Globus pallidus (tissue), 1 donor: ENCODE results near the gene VAV2.
"Not testable (repeated sequence)": the region's sequence is repeated elsewhere in the genome, so short reads cannot be mapped to it uniquely, and the experiment has no call there.

ENCODE experiments used
- DNase-seq: peaks from one replicate; pipeline ENCODE4 v3.0.0-alpha.2; 2015; ENCODE audit warnings: low spot score

Gene VAV2

DNA sequence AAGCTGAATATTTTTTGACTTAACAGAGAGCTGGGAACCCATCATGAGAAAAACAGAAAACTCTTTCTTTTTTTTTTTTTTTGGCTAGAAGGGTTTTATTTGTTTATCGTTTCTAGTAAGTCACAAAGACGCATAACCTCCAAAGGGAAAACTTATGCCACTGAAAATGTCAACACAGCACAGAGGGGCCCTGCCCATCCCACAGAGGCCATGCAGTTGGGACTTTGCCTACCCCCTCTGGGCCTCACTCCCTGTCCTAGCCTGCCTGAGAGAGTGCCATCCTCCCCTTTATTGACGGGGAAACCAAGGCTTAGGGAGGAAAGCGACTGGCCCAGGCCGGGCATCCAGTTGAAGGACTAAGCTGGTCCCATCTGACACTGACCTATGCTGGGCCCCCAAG is 74.7 kb downstream of the VAV2 start:
- DNase-seq = no peak

DNA sequence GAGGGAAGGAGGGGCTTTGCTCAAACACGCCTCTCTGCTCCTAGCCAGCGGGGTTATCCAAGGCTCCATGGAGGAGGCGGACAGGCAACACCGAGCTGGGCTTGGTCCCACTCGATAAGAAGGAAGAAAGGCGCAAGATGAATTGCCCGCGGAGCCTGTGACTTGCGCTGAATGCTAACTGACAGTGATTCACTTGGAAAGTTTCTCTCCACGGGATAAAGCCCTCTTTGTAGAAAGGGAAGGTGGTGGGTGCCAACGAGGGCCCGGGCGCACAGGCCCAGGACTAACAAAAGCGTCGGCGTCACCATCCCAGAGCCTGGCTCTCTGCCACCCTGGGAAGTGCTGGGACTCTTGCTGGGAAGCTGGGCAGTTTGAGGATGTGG is 76.0 kb downstream of the VAV2 start:
- peak; percentile 93 for DNase-seq

DNA sequence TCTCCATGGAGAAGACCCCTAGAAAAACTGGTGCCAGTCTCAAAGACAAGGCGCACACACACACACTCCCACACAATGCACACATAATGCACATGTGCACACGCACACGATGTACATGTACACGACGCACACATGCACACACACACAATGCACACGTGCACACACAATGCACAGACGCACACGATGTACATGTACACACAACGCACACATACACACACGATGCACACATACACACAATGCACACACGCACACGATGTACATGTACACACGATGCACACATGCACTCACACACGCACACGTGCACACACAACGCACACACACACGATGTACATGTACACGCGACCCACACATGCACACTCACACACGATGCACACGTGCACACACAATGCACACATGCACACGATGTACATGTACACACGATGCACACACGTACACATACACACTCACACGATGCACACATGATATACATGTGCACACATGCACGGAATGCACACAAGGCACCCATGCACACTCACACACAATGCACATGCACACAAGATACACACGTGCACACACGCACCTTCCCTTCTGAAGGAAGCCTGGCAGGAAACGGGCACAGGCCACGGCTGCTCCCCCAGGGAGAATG is 76.5 kb downstream of the VAV2 start:
- no peak for DNase-seq

DNA sequence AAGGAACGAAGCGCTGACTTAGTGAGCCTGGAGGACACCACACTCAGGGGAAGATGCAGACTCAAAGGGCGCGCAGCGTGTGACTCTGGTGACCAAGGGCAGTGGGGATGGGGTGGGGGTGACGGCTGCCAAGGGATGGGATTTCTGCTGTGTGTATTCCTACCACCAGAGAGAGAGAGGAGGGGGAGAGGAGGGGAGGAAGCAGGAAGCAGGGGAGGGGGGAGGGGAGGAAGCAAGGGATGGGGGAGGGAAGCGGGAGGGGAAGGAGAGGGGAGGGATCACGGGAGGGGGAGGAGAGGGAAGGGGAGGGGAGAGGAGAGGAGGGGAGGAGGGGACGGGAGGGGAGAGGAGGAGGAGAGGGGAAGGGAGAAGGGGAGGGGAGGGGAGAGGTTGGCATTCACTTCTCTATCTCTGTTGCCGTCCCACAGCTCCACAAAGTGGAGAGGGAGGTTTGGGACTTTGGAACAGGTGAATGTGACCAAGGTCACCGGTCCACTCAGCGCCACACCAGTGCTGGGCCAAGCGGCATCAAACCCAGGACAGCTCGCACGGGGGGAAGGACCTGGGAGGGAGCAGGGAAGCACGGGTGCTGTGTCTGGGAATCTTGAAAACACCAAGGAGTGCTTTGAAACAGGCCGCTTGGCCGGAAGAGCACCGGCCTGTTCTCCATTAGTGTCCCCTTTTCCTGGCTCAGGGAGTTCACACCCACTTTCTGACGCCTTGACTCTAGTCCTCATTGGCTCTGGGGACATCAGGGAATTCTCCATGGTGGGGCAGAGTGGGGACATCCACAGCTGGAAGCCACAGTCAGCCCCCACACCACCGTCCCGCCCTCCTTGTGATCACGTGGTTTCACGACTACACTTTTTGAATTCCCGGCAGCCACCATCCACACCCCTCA is 77.4 kb downstream of the VAV2 start:
- DNase-seq = no peak

DNA sequence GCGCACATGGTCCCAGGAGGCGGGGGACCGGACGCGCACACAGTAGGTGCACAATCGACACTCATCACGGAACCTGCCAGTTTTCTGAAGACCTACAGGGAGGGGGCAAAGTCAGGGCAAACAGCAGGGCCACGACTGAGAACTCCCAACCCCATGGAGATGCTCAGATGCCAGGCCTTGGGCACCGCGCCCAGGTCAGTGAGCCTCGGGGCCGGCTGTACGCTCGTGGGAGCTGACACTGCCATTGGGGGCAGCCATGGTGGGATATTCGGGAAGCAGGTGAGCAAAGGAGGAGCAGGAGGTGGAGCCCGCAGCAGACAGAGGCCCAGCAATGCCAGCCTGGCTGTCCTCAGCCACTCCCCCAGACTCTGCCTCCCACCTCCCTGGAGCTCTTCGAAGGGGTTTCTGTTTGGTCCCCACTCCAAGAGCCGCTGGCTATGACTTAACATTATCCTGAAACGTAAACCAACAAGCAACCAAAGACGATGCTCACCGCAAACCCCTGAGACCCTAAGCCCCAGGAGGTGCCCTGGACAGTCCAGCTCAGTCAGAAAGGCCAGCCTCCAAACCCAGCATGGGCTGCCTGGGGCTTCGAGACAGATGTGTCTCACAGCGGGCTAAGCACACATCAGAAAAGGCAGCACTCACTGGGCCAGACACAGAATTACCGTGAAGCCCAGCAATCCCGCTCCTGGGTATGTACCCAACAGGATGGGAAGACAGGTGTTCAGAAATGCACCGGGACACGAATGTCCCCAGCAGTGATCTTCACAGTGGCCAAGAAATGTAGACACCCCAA is 78.4 kb downstream of the VAV2 start:
- DNase-seq = no peak

DNA sequence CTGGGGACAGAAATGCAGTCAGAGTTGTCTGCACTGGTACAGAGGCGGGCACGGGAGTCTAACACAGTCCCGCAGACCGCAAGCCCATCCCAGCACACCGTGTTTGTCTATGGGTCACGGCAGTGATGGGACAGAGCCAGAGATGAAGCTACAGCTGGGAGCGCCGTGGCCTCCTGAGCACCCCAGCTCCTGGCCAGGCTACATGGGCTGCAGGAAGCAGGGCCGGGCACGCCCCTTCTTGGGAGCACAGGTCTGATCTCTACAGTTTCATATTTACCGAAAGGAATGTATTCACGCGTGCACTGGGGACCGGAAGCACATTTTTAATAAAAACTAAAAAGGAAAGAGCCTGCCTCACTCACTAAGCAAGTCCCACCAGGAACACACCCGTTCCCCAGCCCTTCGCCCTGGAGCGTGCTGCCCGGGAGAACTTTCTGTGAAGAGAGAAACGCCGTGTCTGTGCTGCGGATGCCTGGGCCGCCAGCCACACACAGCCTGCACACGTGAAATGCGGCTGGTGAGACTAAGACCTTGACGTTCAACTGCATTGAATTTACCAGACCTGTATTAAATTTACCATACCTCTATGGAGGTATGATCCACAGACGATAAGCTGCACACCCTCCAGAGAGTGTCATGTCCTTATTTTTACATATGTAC is 81.1 kb downstream of the VAV2 start:
- DNase-seq = no peak

DNA sequence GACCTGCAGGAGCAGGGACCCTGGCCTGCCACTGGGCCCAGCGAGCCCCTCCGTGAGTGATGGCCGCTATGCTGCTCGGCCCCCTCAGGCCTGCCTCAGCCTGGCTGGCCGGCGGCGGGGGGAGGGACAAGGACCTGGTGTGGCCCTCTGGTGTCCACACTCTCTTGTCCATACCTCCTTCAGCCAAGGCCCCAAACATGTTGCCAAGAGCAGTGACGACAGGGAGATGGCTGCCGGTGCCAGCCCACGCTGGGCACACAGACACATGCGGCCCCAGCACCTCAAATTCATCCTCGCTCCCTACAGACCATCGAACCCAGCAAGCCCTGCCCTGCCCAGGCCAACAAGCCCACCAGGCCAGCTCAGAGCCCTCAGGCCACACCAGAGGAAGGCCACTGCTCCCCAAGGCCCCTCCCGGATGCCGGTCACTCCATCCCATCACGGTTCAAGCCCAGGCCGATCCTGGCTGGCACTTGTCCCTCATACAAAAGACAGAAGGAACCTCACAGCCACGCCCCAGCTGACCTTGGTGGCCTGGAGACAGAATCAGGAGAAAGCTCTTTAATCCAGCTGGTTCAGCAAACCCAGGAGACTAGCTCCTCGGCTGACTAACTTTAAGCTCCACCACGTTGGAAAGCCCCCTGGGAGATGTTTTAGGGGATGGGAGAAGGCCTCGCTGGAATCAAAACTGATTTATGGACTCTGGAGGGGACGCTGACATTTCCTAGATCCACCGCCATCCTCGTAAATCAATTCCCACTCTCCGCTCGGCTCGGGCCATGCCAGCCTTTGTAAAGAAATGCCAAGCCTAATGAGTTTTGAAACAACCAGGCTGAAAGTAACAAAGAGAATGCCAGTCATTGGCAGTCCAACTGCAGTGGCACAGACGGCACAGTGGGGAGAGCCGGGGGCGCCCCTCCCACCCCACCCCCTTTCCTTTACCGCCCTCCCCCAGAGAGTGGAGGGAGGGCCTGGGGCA is 84.9 kb downstream of the VAV2 start:
- DNase-seq = no peak

DNA sequence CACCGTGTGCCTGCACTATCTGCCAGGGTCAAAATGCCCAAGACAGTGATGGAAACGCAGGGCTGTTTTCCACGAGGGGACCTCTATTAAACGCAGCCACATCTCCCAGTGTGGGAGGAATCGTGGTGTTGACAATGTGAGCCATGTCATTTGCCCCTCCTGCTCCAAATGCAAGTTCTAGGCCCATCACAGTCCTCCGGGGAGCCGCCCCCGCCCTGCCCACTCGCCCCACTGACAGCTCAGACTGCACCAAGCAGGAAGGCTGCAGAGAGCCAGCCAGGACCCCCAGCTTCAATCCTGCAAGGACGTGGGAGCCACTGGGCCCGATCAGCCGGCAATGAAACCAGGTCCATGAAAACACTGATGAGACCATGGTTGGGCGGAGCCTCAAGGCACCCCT is 85.9 kb downstream of the VAV2 start:
- no peak for DNase-seq

DNA sequence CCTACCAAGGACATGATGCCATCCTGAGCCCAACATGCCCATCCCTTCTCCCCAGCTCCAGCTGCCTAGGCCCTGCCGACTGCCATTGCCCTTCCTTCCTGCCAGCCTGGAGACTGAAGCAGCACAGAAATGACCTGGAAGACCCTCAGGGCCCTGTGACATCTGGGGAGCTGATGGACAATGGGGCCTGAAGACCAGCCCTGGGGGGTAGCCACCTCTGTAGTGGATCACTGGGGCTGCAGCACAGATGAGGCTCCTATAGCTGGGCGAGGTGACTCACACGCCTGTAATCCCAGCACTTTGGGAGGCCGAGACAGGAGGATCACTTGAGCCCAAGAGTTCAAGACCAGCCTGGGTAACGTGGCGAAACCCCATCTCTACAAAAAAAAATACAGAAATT is 86.6 kb downstream of the VAV2 start:
- DNase-seq = no peak

DNA sequence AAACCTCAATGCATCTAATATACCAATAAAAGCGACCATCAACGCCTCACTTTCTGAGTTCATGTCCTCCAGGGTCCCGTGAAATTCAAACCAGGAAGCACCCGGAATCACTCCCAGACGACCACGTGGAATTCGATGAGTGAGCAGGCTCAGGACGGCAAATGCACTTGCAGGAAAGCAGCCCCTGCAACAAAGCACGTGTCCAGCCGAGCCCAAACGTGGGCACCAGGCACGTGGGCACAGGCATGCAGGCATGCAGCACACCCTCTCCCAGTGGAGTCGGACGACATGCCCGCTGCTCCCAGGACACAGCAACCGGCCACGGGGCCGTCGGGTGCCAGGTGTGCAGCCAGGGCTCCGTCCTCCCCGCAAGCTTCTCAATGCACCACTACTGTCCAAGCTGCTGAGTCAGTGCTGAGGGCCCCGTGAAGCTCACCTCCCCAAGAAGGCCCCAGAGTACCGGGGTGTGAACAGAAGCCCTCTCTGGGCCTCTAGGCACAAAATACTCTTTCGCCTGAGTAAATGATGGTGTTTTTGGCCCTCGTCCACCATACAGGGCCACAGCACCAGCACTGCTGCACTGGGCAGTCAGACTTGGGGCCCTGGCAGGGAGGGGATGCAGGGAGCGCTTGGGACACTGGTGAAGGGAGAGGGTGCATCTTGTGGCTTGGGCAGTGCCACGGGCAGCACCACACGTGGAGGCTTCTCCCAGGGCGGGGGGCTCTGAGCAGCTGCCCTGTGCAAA is 87.6 kb downstream of the VAV2 start:
- no peak for DNase-seq

DNA sequence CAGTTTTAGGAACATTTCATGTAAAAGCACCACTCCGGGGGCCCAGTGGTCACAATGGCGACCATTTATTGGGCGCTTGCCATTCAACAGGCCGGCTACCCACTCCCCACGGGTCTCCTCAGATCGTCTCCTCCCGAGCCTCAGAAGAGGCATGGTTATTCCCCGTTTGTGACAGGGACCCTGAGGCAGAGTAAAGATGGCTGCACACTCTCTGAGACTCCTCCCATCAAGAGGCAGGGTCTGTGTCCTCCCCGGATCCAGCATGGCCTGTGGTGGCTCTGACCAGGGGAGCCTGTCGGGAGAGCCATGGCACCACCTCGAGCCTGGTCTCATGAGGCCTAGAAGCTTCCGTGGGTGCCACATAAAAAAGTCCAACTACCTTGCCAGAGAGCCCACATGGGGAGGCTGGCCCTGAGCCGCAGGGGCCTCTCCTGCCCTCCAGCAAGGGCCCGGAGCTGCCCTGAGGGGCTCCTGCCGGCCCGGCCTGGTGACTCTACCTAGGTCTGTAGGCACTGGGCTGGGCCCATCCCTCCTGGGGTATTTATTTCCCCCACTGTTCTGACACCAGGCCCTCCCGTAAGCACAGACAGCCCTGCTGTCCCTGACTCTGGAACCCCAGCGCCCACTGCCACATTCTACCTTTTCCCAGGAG is 90.8 kb downstream of the VAV2 start:
- DNase-seq = no peak

DNA sequence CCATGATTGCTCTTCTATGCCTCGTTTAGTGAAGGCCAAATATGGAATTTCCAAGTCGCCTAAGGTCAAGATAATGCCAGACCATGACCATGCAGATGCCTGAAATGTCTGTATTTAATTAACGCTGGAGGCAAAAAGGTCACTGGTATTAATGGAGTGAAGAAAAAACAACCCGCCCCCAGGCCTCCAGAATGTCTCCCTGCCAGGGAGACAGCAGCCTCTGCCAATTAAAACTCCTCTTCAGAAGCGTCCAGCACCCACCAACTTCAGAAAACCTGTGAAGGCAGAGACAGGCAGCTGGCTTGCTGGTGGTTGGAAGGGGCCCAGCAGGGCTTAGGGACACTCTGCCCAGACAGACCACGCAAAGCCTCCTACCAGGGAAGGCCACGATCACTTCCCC is 94.4 kb downstream of the VAV2 start:
- no peak for DNase-seq

DNA sequence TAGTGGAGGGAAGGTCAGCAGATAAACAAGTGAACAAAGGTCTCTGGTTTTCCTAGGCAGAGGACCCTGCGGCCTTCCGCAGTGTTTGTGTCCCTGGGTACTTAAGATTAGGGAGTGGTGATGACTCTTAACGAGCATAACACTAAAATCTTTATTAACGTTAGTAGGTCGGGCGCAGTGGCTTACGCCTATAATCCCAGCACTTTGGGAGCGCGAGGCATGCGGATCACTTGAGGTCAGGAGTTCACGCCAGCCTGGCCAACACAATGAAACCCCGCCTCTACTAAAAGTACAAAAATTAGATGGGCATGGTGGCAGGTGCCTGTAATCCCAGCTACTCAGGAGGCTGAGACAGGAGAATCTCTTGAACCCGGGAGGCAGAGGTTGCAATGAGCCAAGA is 96.1 kb downstream of the VAV2 start:
- not testable (repeated sequence) for DNase-seq

DNA sequence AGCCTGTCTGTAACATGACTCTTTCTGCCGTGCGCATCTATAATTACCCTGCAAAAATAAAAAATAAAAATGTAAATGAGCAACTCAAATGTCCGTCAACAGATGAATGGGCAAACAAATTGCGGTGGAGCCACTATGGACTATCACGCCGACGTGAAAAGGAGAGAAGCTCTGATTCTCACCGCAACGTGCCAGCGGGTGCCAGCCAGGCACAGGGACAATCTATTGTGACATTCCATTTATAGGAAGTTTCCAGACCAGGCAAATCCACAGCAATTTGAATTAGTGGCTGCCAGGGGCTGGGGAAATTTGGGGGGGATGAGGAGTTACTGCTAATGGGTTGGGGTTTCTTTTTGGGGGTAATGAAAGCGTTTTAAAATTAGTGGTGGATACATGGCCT is 96.8 kb downstream of the VAV2 start:
- DNase-seq = no peak

DNA sequence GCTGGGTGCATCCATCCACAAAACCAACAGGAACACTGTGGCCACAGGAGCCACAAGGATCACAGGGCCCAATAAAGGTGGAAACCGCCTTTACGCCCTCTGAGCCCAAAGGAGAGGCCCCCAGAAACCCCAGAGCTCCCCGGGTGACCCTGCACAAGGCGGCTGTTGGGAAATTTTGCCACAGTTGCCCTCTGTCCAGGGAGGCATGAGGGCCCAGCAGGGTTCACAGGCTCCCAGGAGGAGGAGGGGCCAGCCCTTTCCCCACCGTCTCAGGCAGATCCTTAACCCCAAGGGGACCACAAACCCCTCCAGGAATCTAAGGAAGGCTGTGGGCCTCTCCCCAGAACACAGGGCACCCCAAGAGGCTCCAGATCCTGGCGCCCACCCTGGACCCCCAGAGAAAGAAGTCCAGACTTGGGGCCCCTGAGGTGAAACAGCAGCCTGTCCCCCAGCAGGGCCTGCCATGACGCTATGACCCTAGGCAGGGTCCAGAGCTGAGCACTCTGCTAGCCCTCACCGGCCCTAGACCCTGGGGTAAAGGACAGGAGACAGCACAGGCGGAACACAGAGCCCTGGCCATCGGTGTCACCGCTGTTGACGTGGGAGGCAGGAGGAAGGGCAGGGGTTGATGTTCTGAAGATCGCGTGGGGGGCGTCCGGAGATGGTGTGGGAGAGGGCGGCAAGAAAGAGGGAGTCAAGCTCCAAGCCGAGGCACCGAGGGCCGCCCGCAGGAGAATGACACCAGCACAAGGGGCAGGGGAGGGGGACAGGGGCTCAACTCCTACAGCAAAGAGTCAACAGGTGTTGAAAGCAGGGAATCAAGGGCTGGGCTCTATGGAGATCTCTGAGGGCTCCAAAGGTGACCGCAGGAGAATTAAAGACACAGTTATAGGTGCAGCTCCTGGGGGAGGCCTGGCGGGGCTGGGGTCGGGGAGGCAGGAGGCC is 97.5 kb downstream of the VAV2 start:
- no peak for DNase-seq

DNA sequence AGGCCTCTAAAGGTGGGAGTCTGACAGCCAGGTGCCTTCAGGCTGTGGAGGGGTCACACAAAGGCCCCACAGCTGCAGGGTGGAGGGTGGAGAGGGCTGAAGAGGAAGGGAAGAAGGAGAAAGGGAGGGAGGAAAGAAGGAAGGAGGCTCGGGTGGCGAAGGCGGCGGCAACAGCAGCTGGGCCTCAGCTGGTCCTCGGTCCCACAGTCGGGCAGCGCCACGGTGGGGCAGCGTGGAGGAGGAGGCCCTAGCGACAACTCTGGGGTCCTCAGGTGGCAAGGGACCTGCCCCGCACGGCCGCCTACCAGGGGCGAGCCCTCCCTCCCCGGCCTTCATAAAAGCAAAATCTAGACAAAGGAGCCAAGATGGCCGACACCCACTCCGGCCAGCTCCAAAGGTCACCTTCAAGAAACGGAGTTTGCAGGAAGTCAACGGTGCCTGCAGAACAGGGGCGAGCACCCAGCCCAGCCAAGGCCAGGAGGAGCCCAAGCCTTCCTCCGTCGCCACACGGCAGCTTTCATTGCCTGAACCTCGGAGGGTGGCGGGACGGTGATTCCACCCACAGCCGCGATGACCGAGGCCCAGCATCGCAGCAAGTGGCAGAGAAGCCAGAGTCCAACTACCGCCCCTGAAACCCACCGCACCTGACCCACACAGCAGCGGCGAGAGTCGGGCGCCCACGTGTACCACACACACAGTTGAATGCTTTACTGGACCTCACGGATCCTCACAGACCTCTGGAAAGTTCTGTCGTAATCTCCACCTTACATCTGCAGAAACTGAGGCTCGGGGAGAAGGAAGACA is 98.7 kb downstream of the VAV2 start:
- DNase-seq = no peak

DNA sequence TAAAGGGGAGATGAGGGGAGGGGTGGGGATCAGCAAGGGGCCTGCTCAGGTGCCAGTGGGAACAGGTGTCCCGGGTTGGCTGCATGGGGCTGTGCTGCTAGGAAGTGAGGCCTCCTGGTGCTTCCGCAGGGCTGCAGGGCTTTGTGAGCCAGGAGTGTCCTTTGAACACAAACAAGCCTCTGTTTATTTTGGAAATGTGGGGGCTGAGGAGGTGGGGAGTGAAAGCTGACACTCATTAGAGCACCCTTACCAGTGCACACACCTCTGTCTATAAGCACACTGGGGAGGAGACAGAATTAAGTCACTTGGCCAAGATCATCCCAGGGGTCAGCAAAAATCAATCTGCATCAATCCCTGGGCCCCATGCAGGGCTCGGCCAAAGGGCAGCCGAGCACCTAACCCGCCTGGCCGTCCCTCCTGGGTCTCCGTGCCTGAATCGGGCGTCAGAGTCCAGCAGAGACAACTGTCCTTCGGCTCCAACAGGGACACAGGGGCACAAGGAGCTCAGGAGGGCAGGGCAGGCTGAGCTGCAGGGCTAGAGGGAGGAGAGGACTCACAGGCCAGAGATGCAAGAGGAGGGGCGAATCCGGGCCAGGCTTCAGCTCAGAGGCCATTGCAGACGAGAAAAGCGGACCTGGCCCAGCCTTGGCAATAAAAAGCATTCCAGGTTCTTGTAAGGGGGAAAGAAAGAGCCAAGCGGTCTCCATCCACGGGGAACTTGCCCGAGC is 99.8 kb downstream of the VAV2 start:
- DNase-seq = no peak
